Ascending aorta (tissue), 2 donors: Measurements from ENCODE around the gene ZNF723. TPM values are rescaled to one million over a fixed set of nuclear protein-coding genes. Genes with fewer than 3 reads are reported as not detected.

ENCODE experiments used
- DNase-seq, 2 donors: peaks; one replicate each; pipeline ENCODE4 v3.0.0-alpha.2; 2019; ENCODE audit warnings: low spot score in 2 of 2
- H3K27ac ChIP-seq, 2 donors: fragments of 200-600 bp; sonication (generic); one replicate each; pipeline ENCODE4 v1.5.1; 2016 to 2017; ENCODE audit warnings: mild to moderate bottlenecking in 1 of 2
- H3K27me3 ChIP-seq: fragments of 200-600 bp; sonication (generic); one replicate; pipeline ENCODE4 v1.5.1; 2017
- H3K36me3 ChIP-seq, 2 donors: fragments of 200-600 bp; sonication (generic); one replicate each; pipeline ENCODE4 v1.5.1; 2016
- H3K4me1 ChIP-seq, 2 donors: fragments of 200-600 bp; sonication (generic); one replicate each; pipeline ENCODE4 v1.5.1; 2016 to 2017; ENCODE audit warnings: mild to moderate bottlenecking in 1 of 2
- H3K4me3 ChIP-seq, 2 donors: fragments of 200-600 bp; sonication (generic); one replicate each; pipeline ENCODE4 v1.5.1; 2016 to 2017; ENCODE audit warnings: mild to moderate bottlenecking in 1 of 2
- H3K9me3 ChIP-seq, 2 donors: fragments of 200-600 bp; sonication (generic); one replicate each; pipeline ENCODE4 v1.5.1; 2016
- CTCF ChIP-seq, 3 experiments: fragments of 200-600 bp in 2 of 3; fragments of 450-650 bp in 1 of 3; sonication (generic) in 2 of 3; IDR thresholded peaks; one replicate each; pipeline ENCODE4 v1.5.1; 2016 to 2019; ENCODE audit warnings: antibody characterized with exemption in 3 of 3, mild to moderate bottlenecking in 1 of 3, moderate library complexity in 1 of 3
- intact Hi-C: fragments of 100-400 bp; cut with DNase I; formaldehyde crosslinking; loops from one replicate; pipeline ENCODE4 v1.15.1; 2023
- total RNA-seq: library from RNA; depleted of rRNA; stranded (reverse); fragments of >200 nt; gene quantifications from one replicate; pipeline ENCODE4 v1.1.0, GENCODE V29; 2016

Gene ZNF723
- total RNA-seq, 1 donor from 2014 or later, result not detected

- H3K36me3 ChIP-seq, result no peaks in the 10 kb centered on the region
- H3K27me3 ChIP-seq, result no peaks in the 10 kb centered on the region
- no peak overlapping the region for H3K27ac ChIP-seq
- DNase-seq, result no peak
- H3K4me1 ChIP-seq, result no peaks in the 10 kb centered on the region
- TF ChIP-seq CTCF (IDR thresholded peaks at IDR 0.05), result no peak
- no peak overlapping the region for H3K4me3 ChIP-seq
- peaks cover 0 to 14% of the 10 kb centered on the region in 2 donors for H3K9me3 ChIP-seq
- intact Hi-C loops, result no loop called here
Measured at GRCh38 chr19:22901431-22902130, 69.5 kb downstream of the ZNF723 start.

Other genes with a start within 250 kb of the ZNF723 start
- 1.6 TPM for gene ZNF492, start 198.0 kb upstream of the ZNF723 start, total RNA-seq
- gene ZNF99, start 48.1 kb upstream of the ZNF723 start, total RNA-seq, result not detected
- 7.0 TPM for gene ZNF728, start 170.9 kb downstream of the ZNF723 start, total RNA-seq